ENCODE measurements around the gene NOC4L. TPM values are rescaled to one million over a fixed set of nuclear protein-coding genes. Genes with fewer than 3 reads are reported as not detected.

Gene NOC4L
- total RNA-seq, 1 experiment from 2014 or later: 36.5 TPM

DNA sequence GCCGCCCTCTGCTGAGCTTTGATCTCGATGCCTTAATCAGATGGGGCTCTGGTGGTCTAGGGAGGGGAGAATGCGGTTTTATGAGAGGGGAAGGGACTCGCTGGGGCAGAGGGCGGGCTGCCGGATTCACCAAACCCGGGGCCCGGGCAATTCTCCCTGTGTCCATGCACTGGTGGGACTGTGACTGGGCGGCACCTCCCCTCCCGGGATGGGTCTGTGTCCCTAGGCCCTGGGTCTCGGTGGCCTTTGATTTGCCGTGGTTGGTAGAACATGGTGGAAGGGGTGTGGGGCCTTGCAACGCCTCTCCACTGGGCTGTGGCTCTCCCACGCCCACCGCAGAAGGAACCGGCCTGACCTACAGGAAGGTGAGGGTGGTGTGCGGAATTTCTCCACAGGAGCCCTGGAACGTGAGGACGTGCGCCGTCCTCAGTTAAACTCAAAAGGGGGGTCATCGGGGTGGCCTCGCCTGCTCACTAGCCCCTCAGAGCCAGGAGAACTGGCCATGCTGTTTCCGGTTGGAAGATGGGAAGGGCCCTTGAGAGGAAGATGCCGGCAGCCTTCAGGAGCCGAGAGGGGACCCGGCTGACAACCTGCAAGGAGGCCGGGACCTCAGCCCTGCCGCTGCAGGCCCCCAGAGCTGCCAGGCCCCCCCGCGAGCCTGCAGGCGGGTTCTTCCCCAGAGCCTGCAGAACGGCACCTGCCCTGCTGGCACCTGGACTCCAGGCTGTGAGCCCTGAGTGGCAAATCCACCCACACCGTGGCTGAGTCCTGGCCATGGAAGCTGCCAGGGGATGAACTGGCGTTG, 43.6 kb downstream of the NOC4L start:
- H3K27ac Mint-ChIP-seq: no peak overlapping the region
- Histone ChIP-seq H3K23ac (ENCODE audit: insufficient read length, low read depth, low read length) (no peak overlapping the region), H4K5ac (ENCODE audit: insufficient read length, low read depth, low read length) (no peak overlapping the region), H2BK15ac (ENCODE audit: low read depth, low read length) (no peak overlapping the region), H2BK120ac (ENCODE audit: low read depth, low read length, poor library complexity, severe bottlenecking) (no peak overlapping the region), H3K9me3 (ENCODE audit: control insufficient read depth, low read depth, low read length) (no peaks in the 10 kb centered on the region), H3K56ac (ENCODE audit: insufficient read length, low read depth, low read length) (no peak overlapping the region), H4K8ac (replicated peaks; ENCODE audit: insufficient read length, low read depth, low read length) (no peak overlapping the region), H2BK12ac (ENCODE audit: insufficient read length, low read depth, low read length) (no peak overlapping the region), H2BK5ac (ENCODE audit: insufficient read length, low read length) (no peak overlapping the region), H2AFZ (ENCODE audit: low read length) (no peak overlapping the region), H2AK5ac (ENCODE audit: insufficient read length, low read length) (no peak overlapping the region), H3K23me2 (ENCODE audit: insufficient read length, low read depth, low read length, poor library complexity, severe bottlenecking) (peaks cover 11% of the 10 kb centered on the region), H3K4ac (ENCODE audit: low read depth, low read length) (no peak overlapping the region), H3K4me1 (ENCODE audit: insufficient read depth, low read length) (no peaks in the 10 kb centered on the region), H3K79me1 (ENCODE audit: insufficient read depth, low read depth, low read length, poor library complexity, severe bottlenecking) (no peaks in the 10 kb centered on the region), H3K9ac (ENCODE audit: extremely low read depth, insufficient read length, low read length) (no peak overlapping the region), H3K18ac (ENCODE audit: insufficient read length, low read depth, low read length) (no peak overlapping the region), H3T11ph (ENCODE audit: low read length) (no peak overlapping the region), H2BK20ac (ENCODE audit: low read depth, low read length, poor library complexity, severe bottlenecking) (no peak overlapping the region), H3K27me3 (ENCODE audit: insufficient read depth, low read length) (peaks cover 8% of the 10 kb centered on the region; the same call in 1 of the 2 replicates), H3K27ac (ENCODE audit: insufficient read length, low read depth, low read length) (no peak overlapping the region), H3K79me2 (ENCODE audit: insufficient read depth, low read length) (no peaks in the 10 kb centered on the region), H3K4me2 (ENCODE audit: insufficient read depth, insufficient read length, low read length) (no peak overlapping the region), H4K91ac (ENCODE audit: insufficient read length, low read depth, low read length) (no peak overlapping the region), H4K20me1 (ENCODE audit: control insufficient read depth, insufficient read depth, insufficient read length) (no peaks in the 10 kb centered on the region), H3K14ac (ENCODE audit: insufficient read depth, low read length) (no peak overlapping the region)
- H3K4me1 Mint-ChIP-seq: peaks cover 9 to 11% of the 10 kb centered on the region in 2 experiments
- H3K9me3 Mint-ChIP-seq: peaks cover 0 to 7% of the 10 kb centered on the region in 2 experiments; a peak in 2 of 5 replicates
- DNase-seq: no peak
- H3K27me3 Mint-ChIP-seq (ENCODE audit: low read depth): peaks cover 96% of the 10 kb centered on the region
- no CpG with 5 or more reads among the region's 35 CpGs for WGBS (ENCODE audit: extremely low coverage, insufficient read length, low lambda C conversion rate)
- H3K36me3 Mint-ChIP-seq (ENCODE audit: insufficient read depth in 1 of 3, low read depth in 3 of 3): no peaks in the 10 kb centered on the region
- H3K4me3 Mint-ChIP-seq: peak overlapping the region in 1 of 2 experiments; percentile 50; a peak in 2 of 5 replicates
- TF ChIP-seq, protein P1, sequence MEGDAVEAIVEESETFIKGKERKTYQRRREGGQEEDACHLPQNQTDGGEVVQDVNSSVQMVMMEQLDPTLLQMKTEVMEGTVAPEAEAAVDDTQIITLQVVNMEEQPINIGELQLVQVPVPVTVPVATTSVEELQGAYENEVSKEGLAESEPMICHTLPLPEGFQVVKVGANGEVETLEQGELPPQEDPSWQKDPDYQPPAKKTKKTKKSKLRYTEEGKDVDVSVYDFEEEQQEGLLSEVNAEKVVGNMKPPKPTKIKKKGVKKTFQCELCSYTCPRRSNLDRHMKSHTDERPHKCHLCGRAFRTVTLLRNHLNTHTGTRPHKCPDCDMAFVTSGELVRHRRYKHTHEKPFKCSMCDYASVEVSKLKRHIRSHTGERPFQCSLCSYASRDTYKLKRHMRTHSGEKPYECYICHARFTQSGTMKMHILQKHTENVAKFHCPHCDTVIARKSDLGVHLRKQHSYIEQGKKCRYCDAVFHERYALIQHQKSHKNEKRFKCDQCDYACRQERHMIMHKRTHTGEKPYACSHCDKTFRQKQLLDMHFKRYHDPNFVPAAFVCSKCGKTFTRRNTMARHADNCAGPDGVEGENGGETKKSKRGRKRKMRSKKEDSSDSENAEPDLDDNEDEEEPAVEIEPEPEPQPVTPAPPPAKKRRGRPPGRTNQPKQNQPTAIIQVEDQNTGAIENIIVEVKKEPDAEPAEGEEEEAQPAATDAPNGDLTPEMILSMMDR (conservative IDR thresholded peaks at IDR 0.05): no peak
